ENCODE measurements around the gene ST3GAL5.

DNA sequence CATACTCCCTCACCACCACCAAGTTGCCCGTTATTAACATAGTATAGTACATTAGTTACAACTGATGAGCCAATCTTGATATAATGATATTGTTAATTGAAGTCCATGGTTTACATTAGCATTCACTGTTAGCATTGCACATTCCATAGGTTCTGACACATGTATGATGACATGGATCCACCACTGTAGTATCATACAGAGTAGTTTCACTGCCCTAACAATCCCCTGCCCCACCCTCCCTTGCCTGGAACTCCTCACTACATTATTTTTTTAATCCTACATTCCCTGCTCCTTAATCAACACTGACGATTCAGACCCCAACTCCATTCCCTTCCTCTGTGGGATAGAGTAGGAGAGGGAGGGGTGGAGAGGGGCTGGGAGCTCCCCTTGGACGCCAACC is 20.2 kb upstream of the ST3GAL5 start:
- no peak for TF ChIP-seq POLR2A (IDR thresholded peaks at IDR 0.05; ENCODE audit: low read length)
- no peak for TF ChIP-seq GATA1 (IDR thresholded peaks at IDR 0.05; ENCODE audit: low read depth, low read length)

Data from erythroblast (primary cell).